ENCODE measurements around the gene TOM1.

GRCh38 chr22:35324067-35324466, 24.4 kb downstream of the TOM1 start:
- TF ChIP-seq CTCF (IDR thresholded peaks at IDR 0.05) (no peak), ZFX (IDR thresholded peaks at IDR 0.05; ENCODE audit: borderline replicate concordance) (no peak)

Measured in 22Rv1 (cell line).